Stomach (tissue), 9 donors: Measurements from ENCODE around the gene SGCE. TPM values are rescaled to one million over a fixed set of nuclear protein-coding genes. Genes with fewer than 3 reads are reported as not detected.

Experiments used
- DNase-seq, 2 donors: peaks; one replicate each; pipeline versions ENCODE4 v3.0.0 to v3.0.0-alpha.2; 2013 to 2019
- H3K27ac ChIP-seq, 5 donors: fragments of 200-600 bp in 4 of 5; sonication (generic) in 4 of 5; one replicate each; pipeline ENCODE4 v1.5.1; 2013 to 2019; ENCODE audit warnings: mild to moderate bottlenecking in 1 of 5, moderate library complexity in 1 of 5
- H3K27me3 ChIP-seq, 3 donors: fragments of 200-600 bp; sonication (generic); one replicate each; pipeline ENCODE4 v1.5.1; 2017 to 2019; ENCODE audit warnings: mixed run types in 1 of 3
- H3K36me3 ChIP-seq, 4 donors: fragments of 200-600 bp; sonication (generic); 1 replicate in 3 of 4; 2 replicates in 1 of 4; pipeline ENCODE4 v1.5.1; 2016 to 2019
- H3K4me1 ChIP-seq, 4 donors: fragments of 200-600 bp; sonication (generic); one replicate each; pipeline ENCODE4 v1.5.1; 2016 to 2019
- H3K4me3 ChIP-seq, 4 donors: fragments of 200-600 bp; sonication (generic) in 3 of 4; one replicate each; pipeline ENCODE4 v1.5.1; 2016 to 2019; ENCODE audit warnings: mild to moderate bottlenecking in 1 of 4
- H3K9me3 ChIP-seq, 4 donors: fragments of 200-600 bp; sonication (generic); one replicate each; pipeline ENCODE4 v1.5.1; 2016 to 2019
- EP300 ChIP-seq: sonication (generic); formaldehyde crosslinking; IDR thresholded peaks from one replicate; pipeline ENCODE4 v1.6.1; 2017; ENCODE audit warnings: antibody characterized with exemption
- POLR2A ChIP-seq, 4 donors: fragments of 450-650 bp; IDR thresholded peaks; one replicate each; pipeline ENCODE4 v1.6.1; 2016; ENCODE audit warnings: antibody characterized with exemption in 4 of 4, control low read depth in 2 of 4, mild to moderate bottlenecking in 1 of 4, moderate library complexity in 1 of 4
- POLR2AphosphoS5 ChIP-seq, 3 donors: sonication (generic); formaldehyde crosslinking; IDR thresholded peaks; one replicate each; pipeline ENCODE4 v1.6.1; 2016; ENCODE audit warnings: antibody characterized with exemption in 3 of 3
- WGBS, 5 donors: extraction: QIAGEN DNeasy Blood & Tissue Kit in 3 of 5; methylation state at CpG; one replicate each; pipeline versions ENCODE4 v1.1.5 to v1.1.7; 2013 to 2018; 5-methylcytosine and 5-hydroxymethylcytosine counted together
- intact Hi-C: fragments of 100-400 bp; cut with DNase I; formaldehyde crosslinking; loops from one replicate; pipeline ENCODE4 v1.15.1; 2023; ENCODE audit warnings: low total_unique reads
- polyA plus RNA-seq, 3 donors: library from polyadenylated mRNA; stranded (reverse); fragments of 200-250 nt; gene quantifications; one replicate each; pipeline ENCODE4 v1.2.3, GENCODE V29; 2013
- total RNA-seq, 5 donors: library from RNA; depleted of rRNA; stranded (reverse); fragments of >200 nt; gene quantifications; one replicate each; pipeline versions ENCODE4 v1.1.0 to v1.2.3, GENCODE V29; 2014 to 2016
- TF ChIP-seq, protein P1 (sequence below), 7 experiments: fragments of 450-650 bp in 4 of 7; fragments of 200-600 bp in 3 of 7; sonication (generic) in 3 of 7; IDR thresholded peaks; one replicate each; pipeline ENCODE4 v1.5.1; 2016 to 2019; ENCODE audit warnings: antibody characterized with exemption in 7 of 7, control low read depth in 2 of 7, mild to moderate bottlenecking in 1 of 7
- donor health status: healthy with polysubstance abuse.
- donor health status: Bipolar disorder and iron deficiency.
- donor health status: healthy.

SGCE gene
- total and polyA plus RNA-seq, 8 donors, result 12.0 to 142 (median 66.9) TPM

DNA sequence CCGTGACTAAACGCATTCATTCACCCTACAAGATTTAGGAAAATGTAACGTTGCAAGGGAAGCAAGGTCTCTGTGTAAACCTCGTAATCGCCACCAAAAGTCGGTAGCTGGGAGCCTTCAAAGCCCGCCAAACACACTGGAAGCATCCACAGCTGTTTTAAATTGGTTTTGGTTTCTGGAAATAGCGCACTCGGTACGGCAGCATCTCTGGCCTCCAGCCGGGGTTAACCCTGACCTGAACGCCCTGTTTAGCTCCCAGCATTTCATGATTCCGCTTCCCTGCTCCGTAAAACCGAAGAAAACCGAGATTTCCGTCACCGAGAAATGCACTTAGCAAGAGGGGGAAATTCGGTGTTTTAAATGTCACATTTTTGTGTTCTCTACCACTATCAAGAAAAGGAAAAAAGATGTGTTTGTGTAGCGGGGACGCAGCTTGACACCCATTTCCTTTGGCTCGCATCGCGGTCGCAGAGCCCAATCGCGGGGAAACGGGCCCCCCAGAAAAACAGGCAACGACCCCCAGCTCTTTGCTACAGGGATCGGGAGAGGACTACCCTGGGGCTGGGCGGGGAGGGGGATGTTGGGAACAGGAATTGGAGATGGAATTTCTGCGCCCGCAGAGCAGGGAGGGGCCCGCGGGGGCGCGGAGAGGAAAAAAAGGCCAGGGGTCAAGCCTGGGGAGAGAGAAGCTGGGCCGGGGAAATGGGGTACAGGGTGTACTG, 646 bp downstream of the SGCE start:
- Histone ChIP-seq H3K27ac (peak overlapping the region; percentile 55 to 85 (median 80)), H3K4me3 (peak overlapping the region; percentile 55 to 69 (median 58)), H3K27me3 (peaks cover 0 to 46% (median 25%) of the 10 kb centered on the region in 3 donors), H3K4me1 (peaks cover 0 to 51% (median 29%) of the 10 kb centered on the region in 4 donors), H3K36me3 (no peaks in the 10 kb centered on the region), H3K9me3 (peaks cover 0 to 15% (median 5%) of the 10 kb centered on the region in 4 donors)
- DNase-seq, result peak in 1 of 2 donors; percentile 78
- 2% methylated on average over 38 of the region's 38 CpGs for WGBS, 5 donors
- TF ChIP-seq POLR2AphosphoS5 (IDR thresholded peaks at IDR 0.05) (no peak), EP300 (no peak), POLR2A (IDR thresholded peaks at IDR 0.05) (no peak)
- TF ChIP-seq, protein P1, sequence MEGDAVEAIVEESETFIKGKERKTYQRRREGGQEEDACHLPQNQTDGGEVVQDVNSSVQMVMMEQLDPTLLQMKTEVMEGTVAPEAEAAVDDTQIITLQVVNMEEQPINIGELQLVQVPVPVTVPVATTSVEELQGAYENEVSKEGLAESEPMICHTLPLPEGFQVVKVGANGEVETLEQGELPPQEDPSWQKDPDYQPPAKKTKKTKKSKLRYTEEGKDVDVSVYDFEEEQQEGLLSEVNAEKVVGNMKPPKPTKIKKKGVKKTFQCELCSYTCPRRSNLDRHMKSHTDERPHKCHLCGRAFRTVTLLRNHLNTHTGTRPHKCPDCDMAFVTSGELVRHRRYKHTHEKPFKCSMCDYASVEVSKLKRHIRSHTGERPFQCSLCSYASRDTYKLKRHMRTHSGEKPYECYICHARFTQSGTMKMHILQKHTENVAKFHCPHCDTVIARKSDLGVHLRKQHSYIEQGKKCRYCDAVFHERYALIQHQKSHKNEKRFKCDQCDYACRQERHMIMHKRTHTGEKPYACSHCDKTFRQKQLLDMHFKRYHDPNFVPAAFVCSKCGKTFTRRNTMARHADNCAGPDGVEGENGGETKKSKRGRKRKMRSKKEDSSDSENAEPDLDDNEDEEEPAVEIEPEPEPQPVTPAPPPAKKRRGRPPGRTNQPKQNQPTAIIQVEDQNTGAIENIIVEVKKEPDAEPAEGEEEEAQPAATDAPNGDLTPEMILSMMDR (IDR thresholded peaks at IDR 0.05), result no peak
- intact Hi-C loops, result no loop called here

DNA sequence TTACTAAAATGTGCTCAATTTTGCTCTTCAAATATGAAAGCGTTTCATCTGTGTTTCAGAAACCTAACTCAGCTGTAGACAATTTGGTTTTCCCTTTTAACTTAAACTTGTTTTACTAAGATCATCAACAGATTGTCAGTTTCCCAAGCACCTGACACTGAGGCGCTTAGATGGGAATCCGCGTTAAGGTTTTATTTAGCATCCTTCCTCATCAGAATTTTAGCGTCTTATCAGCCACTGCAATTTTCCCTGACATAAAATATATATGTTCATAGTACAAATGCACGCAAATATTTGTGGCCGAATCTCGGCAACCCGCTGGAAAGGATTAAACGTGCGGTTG, 1.2 kb downstream of the SGCE start:
- H3K27me3 ChIP-seq, result peaks cover 0 to 46% (median 25%) of the 10 kb centered on the region in 3 donors
- 8 to 14% (median 11%) methylated on average over 11 of the region's 11 CpGs for WGBS, 5 donors
- peaks cover 0 to 15% (median 5%) of the 10 kb centered on the region in 4 donors for H3K9me3 ChIP-seq
- no peak for DNase-seq
- H3K27ac ChIP-seq, result peak overlapping the region in 4 of 5 donors; percentile 74 to 85 (median 81)
- no peaks in the 10 kb centered on the region for H3K36me3 ChIP-seq
- H3K4me1 ChIP-seq, result peaks cover 0 to 55% (median 29%) of the 10 kb centered on the region in 4 donors
- intact Hi-C loops, result no loop called here
- TF ChIP-seq EP300, result no peak
- TF ChIP-seq POLR2A (IDR thresholded peaks at IDR 0.05), result no peak
- TF ChIP-seq, protein P1 (IDR thresholded peaks at IDR 0.05), result no peak
- TF ChIP-seq POLR2AphosphoS5 (IDR thresholded peaks at IDR 0.05), result no peak
- peak overlapping the region; percentile 55 to 69 (median 58) for H3K4me3 ChIP-seq

DNA sequence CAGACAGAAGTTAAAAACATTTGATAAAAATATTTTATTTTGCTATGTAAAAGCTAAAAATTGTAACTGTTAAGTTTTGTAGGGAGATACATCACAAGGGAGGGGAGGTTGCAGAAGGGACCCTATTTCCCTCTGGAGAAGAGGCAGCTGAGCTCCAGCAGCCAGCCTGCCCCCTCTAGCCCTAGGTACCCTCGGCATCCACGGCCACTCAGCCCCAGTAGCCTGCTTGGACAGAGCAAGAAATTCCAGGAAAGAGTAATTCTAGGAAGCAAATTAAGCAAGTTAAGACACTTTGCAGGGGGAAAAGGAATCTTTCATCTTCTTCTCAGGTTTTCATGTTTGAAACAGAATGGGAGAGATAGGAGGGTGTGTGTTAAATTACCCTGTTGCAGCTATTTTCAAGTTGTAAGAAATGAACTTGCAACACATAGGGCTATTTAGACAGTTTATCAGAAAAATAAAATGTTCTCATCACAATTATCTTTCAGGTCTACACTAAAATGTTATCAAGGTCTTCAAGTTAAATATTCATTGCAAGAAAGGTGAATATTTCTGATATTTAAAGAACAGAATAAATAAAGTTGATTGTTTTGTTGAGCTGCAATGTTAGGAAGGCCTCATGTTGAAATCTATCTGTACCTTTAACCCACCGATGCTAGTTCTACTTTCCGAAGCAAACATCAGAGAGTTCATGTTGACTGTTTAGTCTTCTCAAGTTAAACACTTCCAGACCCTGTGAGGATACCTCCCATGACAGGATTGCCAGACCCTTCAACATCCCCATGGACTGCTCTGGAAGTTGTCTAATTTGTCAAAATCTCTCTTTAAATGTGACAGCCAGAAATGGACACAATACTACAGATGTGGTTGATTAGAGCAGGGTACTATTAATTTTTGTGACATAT, 5.5 kb downstream of the SGCE start:
- WGBS, 5 donors, result 57 to 76% (median 67%) methylated on average over 4 of the region's 4 CpGs
- intact Hi-C loops, result no loop called here
- no peaks in the 10 kb centered on the region for H3K36me3 ChIP-seq
- DNase-seq, result no peak
- no peaks in the 10 kb centered on the region for H3K9me3 ChIP-seq
- peaks cover 0 to 37% (median 17%) of the 10 kb centered on the region in 3 donors for H3K27me3 ChIP-seq
- no peak overlapping the region for H3K4me3 ChIP-seq
- TF ChIP-seq, protein P1 (IDR thresholded peaks at IDR 0.05), result no peak
- TF ChIP-seq POLR2AphosphoS5 (IDR thresholded peaks at IDR 0.05) (no peak), EP300 (no peak), POLR2A (IDR thresholded peaks at IDR 0.05) (no peak)
- no peak overlapping the region for H3K27ac ChIP-seq
- H3K4me1 ChIP-seq, result peaks cover 0 to 51% (median 9%) of the 10 kb centered on the region in 4 donors

DNA sequence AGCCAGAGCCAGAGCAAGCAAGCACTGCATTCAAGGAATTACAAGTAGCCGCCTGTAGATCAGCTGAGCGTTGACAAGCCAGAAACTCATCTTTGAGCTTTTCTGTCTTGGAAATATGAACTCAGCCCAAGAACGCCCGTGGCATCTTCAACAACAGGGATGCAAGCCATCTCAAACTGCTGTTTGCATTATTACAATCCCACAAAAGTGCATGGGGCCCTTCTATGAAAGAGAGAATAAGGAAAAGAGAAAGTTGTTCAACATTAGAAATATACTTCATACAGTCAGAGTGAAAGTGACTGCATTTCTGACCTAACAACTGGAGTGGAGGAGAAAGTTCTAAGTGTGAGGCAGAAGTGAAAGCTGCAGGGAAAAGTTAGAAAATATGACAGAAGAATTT, 6.5 kb downstream of the SGCE start:
- Histone ChIP-seq H3K4me3 (peak overlapping the region in 1 of 4 donors; percentile 2), H3K9me3 (no peaks in the 10 kb centered on the region), H3K4me1 (peaks cover 0 to 41% (median 3%) of the 10 kb centered on the region in 4 donors), H3K27me3 (peaks cover 0 to 27% (median 8%) of the 10 kb centered on the region in 3 donors), H3K27ac (no peak overlapping the region), H3K36me3 (no peaks in the 10 kb centered on the region)
- intact Hi-C loops, result no loop called here
- WGBS, 5 donors, result 46 to 79% (median 72%) methylated on average over 4 of the region's 4 CpGs
- peak in 1 of 2 donors; percentile 25 for DNase-seq
- TF ChIP-seq, protein P1 (IDR thresholded peaks at IDR 0.05), result no peak
- no peak for TF ChIP-seq POLR2AphosphoS5 (IDR thresholded peaks at IDR 0.05)
- no peak for TF ChIP-seq EP300
- TF ChIP-seq POLR2A (IDR thresholded peaks at IDR 0.05), result no peak
